Measurements from ENCODE around the gene NLRP11.

Gene NLRP11

DNA sequence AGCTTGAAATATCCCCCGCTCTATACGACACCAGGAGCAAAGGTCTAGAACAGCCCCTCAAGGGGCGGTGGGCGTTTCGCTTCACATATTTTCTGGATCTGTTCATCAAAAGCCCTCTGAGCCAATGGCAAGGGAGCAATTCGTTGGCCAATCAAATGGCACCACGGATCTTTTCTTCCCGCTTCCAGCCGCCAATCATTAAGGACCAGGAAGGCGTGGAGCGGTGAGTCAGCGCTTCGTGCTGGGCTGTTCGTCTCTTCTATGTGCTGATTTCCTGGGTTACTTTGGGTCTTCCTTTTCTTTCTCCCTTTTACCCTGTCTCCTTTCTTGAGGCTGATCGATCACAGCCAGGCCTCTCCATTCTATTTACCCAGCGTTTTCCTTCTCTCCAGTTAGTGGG is 4.5 kb upstream of the NLRP11 start, which contains the start of gene NLRP4:
TSS of gene NLRP4 (plus strand) at position 201 of the 400 bp plus-strand sequence. CDS start 15,541 bp downstream, outside the sequence.
- Histone ChIP-seq H3K4me3 (ENCODE audit: low read depth in 1 of 2, low read length in 2 of 2) (no peak within 1 kb of the TSS), H3K9me3 (ENCODE audit: control insufficient read depth in 1 of 2, low read length in 2 of 2) (peaks cover 0 to under 1% of the 10 kb centered on the region in 2 donors), H3K36me3 (ENCODE audit: control insufficient read depth in 1 of 2, insufficient read depth in 2 of 2, low read length in 2 of 2) (no peaks in the 10 kb centered on the region), H3K27me3 (ENCODE audit: low read depth, low read length) (no peaks in the 10 kb centered on the region), H3K27ac (ENCODE audit: low read length) (no peak within 1 kb of the TSS), H3K4me1 (ENCODE audit: control insufficient read depth in 1 of 2, insufficient read depth in 2 of 2, low read length in 2 of 2) (no peaks in the 10 kb centered on the region)

GRCh38 chr19:55832676-55833075 is 877 bp upstream of the NLRP11 start:
- Histone ChIP-seq H3K9me3 (ENCODE audit: control insufficient read depth in 1 of 2, low read length in 2 of 2) (no peaks in the 10 kb centered on the region), H3K27ac (ENCODE audit: low read length) (no peak overlapping the region), H3K36me3 (ENCODE audit: control insufficient read depth in 1 of 2, insufficient read depth in 2 of 2, low read length in 2 of 2) (no peaks in the 10 kb centered on the region), H3K4me3 (ENCODE audit: low read depth in 1 of 2, low read length in 2 of 2) (no peak overlapping the region), H3K27me3 (ENCODE audit: low read depth, low read length) (no peaks in the 10 kb centered on the region), H3K4me1 (ENCODE audit: control insufficient read depth in 1 of 2, insufficient read depth in 2 of 2, low read length in 2 of 2) (no peaks in the 10 kb centered on the region)

GRCh38 chr19:55830656-55831055 is 1.1 kb downstream of the NLRP11 start:
- no peaks in the 10 kb centered on the region for H3K27me3 ChIP-seq (ENCODE audit: low read depth, low read length)
- no peak overlapping the region for H3K4me3 ChIP-seq (ENCODE audit: low read depth in 1 of 2, low read length in 2 of 2)
- H3K36me3 ChIP-seq (ENCODE audit: control insufficient read depth in 1 of 2, insufficient read depth in 2 of 2, low read length in 2 of 2): no peaks in the 10 kb centered on the region
- no peaks in the 10 kb centered on the region for H3K9me3 ChIP-seq (ENCODE audit: control insufficient read depth in 1 of 2, low read length in 2 of 2)
- H3K4me1 ChIP-seq (ENCODE audit: control insufficient read depth in 1 of 2, insufficient read depth in 2 of 2, low read length in 2 of 2): no peaks in the 10 kb centered on the region
- no peak overlapping the region for H3K27ac ChIP-seq (ENCODE audit: low read length)

GRCh38 chr19:55820037-55820436 is 11.8 kb downstream of the NLRP11 start:
- Histone ChIP-seq H3K4me1 (ENCODE audit: control insufficient read depth in 1 of 2, insufficient read depth in 2 of 2, low read length in 2 of 2) (no peaks in the 10 kb centered on the region), H3K36me3 (ENCODE audit: control insufficient read depth in 1 of 2, insufficient read depth in 2 of 2, low read length in 2 of 2) (no peaks in the 10 kb centered on the region), H3K27ac (ENCODE audit: low read length) (no peak overlapping the region), H3K27me3 (ENCODE audit: low read depth, low read length) (no peaks in the 10 kb centered on the region), H3K4me3 (ENCODE audit: low read depth in 1 of 2, low read length in 2 of 2) (no peak overlapping the region), H3K9me3 (ENCODE audit: control insufficient read depth in 1 of 2, low read length in 2 of 2) (no peaks in the 10 kb centered on the region)

DNA sequence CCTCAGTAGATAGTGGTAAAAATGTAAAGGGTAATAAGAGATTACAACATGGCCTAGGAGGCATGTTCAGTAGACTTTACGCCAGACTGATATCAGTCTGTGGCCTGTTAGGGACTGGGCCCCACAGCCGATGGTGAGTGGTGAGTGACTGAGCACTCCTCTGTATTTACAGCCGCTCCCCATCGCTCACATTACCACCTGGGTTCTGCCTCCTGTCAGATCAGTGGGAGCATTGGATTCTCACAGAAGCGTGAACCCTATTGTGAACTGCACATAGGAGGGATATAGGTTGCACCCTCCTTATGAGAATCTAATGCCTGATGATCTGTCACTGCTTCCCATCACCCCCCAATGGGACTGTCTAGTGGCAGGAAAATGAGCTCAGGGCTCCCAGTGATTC is 17.9 kb downstream of the NLRP11 start:
- Histone ChIP-seq H3K36me3 (ENCODE audit: control insufficient read depth in 1 of 2, insufficient read depth in 2 of 2, low read length in 2 of 2) (no peaks in the 10 kb centered on the region), H3K4me3 (ENCODE audit: low read depth in 1 of 2, low read length in 2 of 2) (no peak overlapping the region), H3K27ac (ENCODE audit: low read length) (no peak overlapping the region), H3K9me3 (ENCODE audit: control insufficient read depth in 1 of 2, low read length in 2 of 2) (no peaks in the 10 kb centered on the region), H3K27me3 (ENCODE audit: low read depth, low read length) (no peaks in the 10 kb centered on the region), H3K4me1 (ENCODE audit: control insufficient read depth in 1 of 2, insufficient read depth in 2 of 2, low read length in 2 of 2) (no peaks in the 10 kb centered on the region)

DNA sequence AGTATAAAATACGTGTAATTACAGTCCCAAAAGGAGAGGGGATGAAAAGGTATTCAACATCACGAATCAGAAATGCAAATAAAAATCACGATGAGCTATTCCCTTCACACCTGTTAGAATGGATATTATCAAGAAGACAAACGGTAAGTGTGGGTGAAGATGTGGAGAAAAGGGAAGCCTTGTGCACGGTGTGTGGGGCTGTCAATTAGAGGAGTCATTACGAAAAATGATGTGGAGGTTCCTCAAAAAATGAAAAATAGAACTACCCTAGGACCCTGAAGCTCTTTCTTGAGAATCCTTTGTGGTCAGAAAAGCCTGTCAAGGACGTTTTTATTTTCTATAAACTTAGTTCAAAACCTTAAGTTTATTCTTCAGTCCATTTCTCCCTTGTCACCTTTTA is 19.4 kb downstream of the NLRP11 start:
- H3K9me3 ChIP-seq (ENCODE audit: control insufficient read depth in 1 of 2, low read length in 2 of 2): peaks cover 0 to 1% of the 10 kb centered on the region in 2 donors
- H3K27ac ChIP-seq (ENCODE audit: low read length): no peak overlapping the region
- no peaks in the 10 kb centered on the region for H3K36me3 ChIP-seq (ENCODE audit: control insufficient read depth in 1 of 2, insufficient read depth in 2 of 2, low read length in 2 of 2)
- no peaks in the 10 kb centered on the region for H3K4me1 ChIP-seq (ENCODE audit: control insufficient read depth in 1 of 2, insufficient read depth in 2 of 2, low read length in 2 of 2)
- no peak overlapping the region for H3K4me3 ChIP-seq (ENCODE audit: low read depth in 1 of 2, low read length in 2 of 2)
- no peaks in the 10 kb centered on the region for H3K27me3 ChIP-seq (ENCODE audit: low read depth, low read length)

- H3K9me3 ChIP-seq (ENCODE audit: control insufficient read depth in 1 of 2, low read length in 2 of 2): peaks cover 0 to 3% of the 10 kb centered on the region in 2 donors
These were observed 20.5 kb downstream of the NLRP11 start for GRCh38 chr19:55811340-55811739.

GRCh38 chr19:55809381-55810058 is 22.3 kb downstream of the NLRP11 start:
- H3K27me3 ChIP-seq (ENCODE audit: low read depth, low read length): no peaks in the 10 kb centered on the region

More at GRCh38 chr19:55811340-55811739, 20.5 kb downstream of the NLRP11 start:
- no peak overlapping the region for H3K27ac ChIP-seq (ENCODE audit: low read length)
- H3K36me3 ChIP-seq (ENCODE audit: control insufficient read depth in 1 of 2, insufficient read depth in 2 of 2, low read length in 2 of 2): no peaks in the 10 kb centered on the region
- H3K27me3 ChIP-seq (ENCODE audit: low read depth, low read length): no peaks in the 10 kb centered on the region
- H3K4me1 ChIP-seq (ENCODE audit: control insufficient read depth in 1 of 2, insufficient read depth in 2 of 2, low read length in 2 of 2): no peaks in the 10 kb centered on the region
- no peak overlapping the region for H3K4me3 ChIP-seq (ENCODE audit: low read depth in 1 of 2, low read length in 2 of 2)

DNA sequence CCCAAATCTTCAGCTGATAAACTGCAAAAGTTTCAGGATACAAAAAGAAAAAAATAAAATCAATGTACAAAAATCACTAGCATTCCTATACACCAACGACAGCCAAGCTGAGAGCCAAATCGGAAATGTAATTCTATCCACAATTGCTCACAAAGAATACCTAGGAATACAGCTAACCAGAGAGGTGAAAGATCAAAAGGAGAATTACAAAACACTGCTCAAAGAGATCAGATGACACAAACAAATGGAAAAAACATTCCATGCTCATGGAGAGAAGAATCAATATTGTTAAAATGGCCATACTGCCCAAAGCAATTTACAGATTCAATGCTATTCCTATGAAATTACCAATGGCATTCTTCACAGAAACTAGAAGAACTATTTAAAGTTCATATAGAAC is 29.5 kb downstream of the NLRP11 start:
- Histone ChIP-seq H3K4me1 (ENCODE audit: control insufficient read depth in 1 of 2, insufficient read depth in 2 of 2, low read length in 2 of 2) (no peaks in the 10 kb centered on the region), H3K4me3 (ENCODE audit: low read depth in 1 of 2, low read length in 2 of 2) (no peak overlapping the region), H3K27me3 (ENCODE audit: low read depth, low read length) (no peaks in the 10 kb centered on the region), H3K36me3 (ENCODE audit: control insufficient read depth in 1 of 2, insufficient read depth in 2 of 2, low read length in 2 of 2) (no peaks in the 10 kb centered on the region), H3K27ac (ENCODE audit: low read length) (no peak overlapping the region), H3K9me3 (ENCODE audit: control insufficient read depth in 1 of 2, low read length in 2 of 2) (peaks cover 0 to 3% of the 10 kb centered on the region in 2 donors)

More at GRCh38 chr19:55809381-55810058, 22.3 kb downstream of the NLRP11 start:
- Histone ChIP-seq H3K36me3 (ENCODE audit: control insufficient read depth in 1 of 2, insufficient read depth in 2 of 2, low read length in 2 of 2) (no peaks in the 10 kb centered on the region), H3K9me3 (ENCODE audit: control insufficient read depth in 1 of 2, low read length in 2 of 2) (peaks cover 0 to 6% of the 10 kb centered on the region in 2 donors), H3K4me3 (ENCODE audit: low read depth in 1 of 2, low read length in 2 of 2) (no peak overlapping the region), H3K4me1 (ENCODE audit: control insufficient read depth in 1 of 2, insufficient read depth in 2 of 2, low read length in 2 of 2) (no peaks in the 10 kb centered on the region), H3K27ac (ENCODE audit: low read length) (no peak overlapping the region)

DNA sequence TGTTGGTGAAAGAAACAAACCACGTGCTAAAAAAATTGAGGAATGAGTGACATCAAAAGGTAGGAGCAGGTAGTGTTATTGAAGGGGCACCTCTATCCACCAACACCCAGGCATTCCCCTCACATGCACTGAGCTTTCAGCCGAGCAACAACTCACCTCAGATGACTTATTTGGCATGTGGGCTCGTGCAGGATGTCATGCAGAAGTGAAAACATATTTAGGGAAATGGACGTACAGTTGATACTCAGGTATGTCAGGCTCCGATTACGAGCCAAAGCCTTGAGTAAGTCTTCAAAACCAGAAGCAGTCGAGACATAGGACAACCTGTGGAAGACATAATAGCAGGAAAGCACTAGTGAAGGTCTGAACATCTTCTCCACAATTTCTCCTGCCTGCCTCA is 30.4 kb downstream of the NLRP11 start:
- Histone ChIP-seq H3K27ac (ENCODE audit: low read length) (no peak overlapping the region), H3K9me3 (ENCODE audit: control insufficient read depth in 1 of 2, low read length in 2 of 2) (peaks cover 0 to 2% of the 10 kb centered on the region in 2 donors), H3K36me3 (ENCODE audit: control insufficient read depth in 1 of 2, insufficient read depth in 2 of 2, low read length in 2 of 2) (no peaks in the 10 kb centered on the region), H3K27me3 (ENCODE audit: low read depth, low read length) (no peaks in the 10 kb centered on the region), H3K4me3 (ENCODE audit: low read depth in 1 of 2, low read length in 2 of 2) (no peak overlapping the region), H3K4me1 (ENCODE audit: control insufficient read depth in 1 of 2, insufficient read depth in 2 of 2, low read length in 2 of 2) (no peaks in the 10 kb centered on the region)

GRCh38 chr19:55795021-55795420 is 36.8 kb downstream of the NLRP11 start:
- H3K4me1 ChIP-seq (ENCODE audit: control insufficient read depth in 1 of 2, insufficient read depth in 2 of 2, low read length in 2 of 2): no peaks in the 10 kb centered on the region
- no peak overlapping the region for H3K4me3 ChIP-seq (ENCODE audit: low read depth in 1 of 2, low read length in 2 of 2)
- H3K27ac ChIP-seq (ENCODE audit: low read length): no peak overlapping the region
- H3K9me3 ChIP-seq (ENCODE audit: control insufficient read depth in 1 of 2, low read length in 2 of 2): no peaks in the 10 kb centered on the region
- H3K27me3 ChIP-seq (ENCODE audit: low read depth, low read length): no peaks in the 10 kb centered on the region
- no peaks in the 10 kb centered on the region for H3K36me3 ChIP-seq (ENCODE audit: control insufficient read depth in 1 of 2, insufficient read depth in 2 of 2, low read length in 2 of 2)

DNA sequence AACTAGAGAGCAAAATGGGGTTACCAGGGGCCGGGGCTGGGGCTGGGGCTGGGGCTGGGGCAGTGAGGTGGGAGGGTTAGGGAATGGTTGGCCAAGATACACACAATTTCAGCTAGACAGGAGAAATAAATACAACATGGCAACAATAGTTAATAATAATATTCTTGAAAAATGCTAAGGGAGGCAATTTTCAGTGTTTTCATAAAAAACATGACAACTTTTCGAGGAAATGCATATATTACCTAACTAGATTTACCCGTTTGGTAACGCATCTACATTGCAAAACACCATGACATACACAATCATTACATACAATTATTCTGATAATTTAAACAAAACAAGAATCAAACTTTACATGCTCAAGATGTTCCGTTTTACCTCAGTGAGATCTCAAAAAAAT is 50.7 kb downstream of the NLRP11 start:
- H3K4me1 ChIP-seq (ENCODE audit: control insufficient read depth in 1 of 2, insufficient read depth in 2 of 2, low read length in 2 of 2): no peaks in the 10 kb centered on the region
- no peak overlapping the region for H3K4me3 ChIP-seq (ENCODE audit: low read depth in 1 of 2, low read length in 2 of 2)
- H3K9me3 ChIP-seq (ENCODE audit: control insufficient read depth in 1 of 2, low read length in 2 of 2): no peaks in the 10 kb centered on the region
- H3K27me3 ChIP-seq (ENCODE audit: low read depth, low read length): no peaks in the 10 kb centered on the region
- no peaks in the 10 kb centered on the region for H3K36me3 ChIP-seq (ENCODE audit: control insufficient read depth in 1 of 2, insufficient read depth in 2 of 2, low read length in 2 of 2)
- no peak overlapping the region for H3K27ac ChIP-seq (ENCODE audit: low read length)

Data from muscle layer of duodenum (tissue), 2 donors.